CD4-positive, CD25-positive, alpha-beta regulatory T cell (primary cell): Measurements from ENCODE around the gene ERMAP. TPM values are rescaled to one million over a fixed set of nuclear protein-coding genes. Genes with fewer than 3 reads are reported as not detected.
A peak's percentile ranks its signal among the peaks of the same experiment; 100 is the strongest.
"Not testable (repeated sequence)": the region's sequence is repeated elsewhere in the genome, so short reads cannot be mapped to it uniquely, and the experiment has no call there.

ENCODE experiments used
- ATAC-seq, 2 donors: fragments of 150-1000 bp; cut with Tn5 transposase; one replicate each; pipeline ENCODE4 v1.10.0; 2021; ENCODE audit warnings: low read depth in 2 of 2, moderate number of reproducible peaks in 2 of 2, moderate library complexity in 1 of 2
- DNase-seq, 3 donors: peaks; one replicate each; pipeline versions ENCODE4 v3.0.0 to v3.0.0-alpha.2; 2012 to 2022; ENCODE audit warnings: mixed read lengths in 1 of 3
- H3K27ac ChIP-seq: one replicate; pipeline ENCODE4 v1.7.0; 2013; ENCODE audit warnings: mild to moderate bottlenecking, low read length; ENCODE audit not compliant: insufficient read depth, poor library complexity, severe bottlenecking
- H3K27me3 ChIP-seq: one replicate; pipeline ENCODE4 v1.7.0; 2013; ENCODE audit warnings: low read length; ENCODE audit not compliant: control insufficient read depth, insufficient read depth
- H3K36me3 ChIP-seq: one replicate; pipeline ENCODE4 v1.7.0; 2013; ENCODE audit warnings: mild to moderate bottlenecking, low read length, moderate library complexity; ENCODE audit not compliant: control insufficient read depth, insufficient read depth
- H3K4me1 ChIP-seq: 2 replicates; pipeline ENCODE4 v1.7.0; 2013; ENCODE audit warnings: mild to moderate bottlenecking, low read length; ENCODE audit not compliant: insufficient read depth, control insufficient read depth, poor library complexity, severe bottlenecking
- H3K4me3 ChIP-seq: one replicate; pipeline ENCODE4 v1.7.0; 2013; ENCODE audit warnings: low read depth, mild to moderate bottlenecking, low read length, moderate library complexity
- H3K9me3 ChIP-seq, 2 experiments: 1 replicate in 1 of 2; 2 replicates in 1 of 2; pipeline ENCODE4 v1.7.0; 2013; ENCODE audit warnings: low read length in 2 of 2, mild to moderate bottlenecking in 1 of 2, moderate library complexity in 1 of 2; ENCODE audit not compliant: control insufficient read depth in 2 of 2
- H3K27ac Mint-ChIP-seq, 3 donors: one replicate each; pipeline ENCODE4 v1.8.0; 2020 to 2022; ENCODE audit warnings: mild to moderate bottlenecking in 3 of 3, mixed read lengths in 3 of 3, moderate library complexity in 2 of 3
- H3K27me3 Mint-ChIP-seq: one replicate; pipeline ENCODE4 v1.8.0; 2022; ENCODE audit warnings: mild to moderate bottlenecking, mixed read lengths
- H3K36me3 Mint-ChIP-seq: one replicate; pipeline ENCODE4 v1.8.0; 2020; ENCODE audit warnings: mixed read lengths
- H3K4me1 Mint-ChIP-seq, 4 donors: one replicate each; pipeline ENCODE4 v1.8.0; 2020 to 2022; ENCODE audit warnings: mixed read lengths in 4 of 4, mild to moderate bottlenecking in 1 of 4
- H3K4me3 Mint-ChIP-seq, 4 donors: one replicate each; pipeline ENCODE4 v1.8.0; 2020 to 2022; ENCODE audit warnings: mild to moderate bottlenecking in 4 of 4, mixed read lengths in 4 of 4, moderate library complexity in 3 of 4
- H3K9me3 Mint-ChIP-seq, 7 donors: one replicate each; pipeline ENCODE4 v1.8.0; 2020 to 2022; ENCODE audit warnings: mixed read lengths in 7 of 7, mild to moderate bottlenecking in 3 of 7, moderate library complexity in 2 of 7
- polyA plus RNA-seq, 4 donors: library from polyadenylated mRNA; unstranded; fragments of 300-500 nt; fragmentation: Illumina TruSeq; gene quantifications; one replicate each; pipeline ENCODE4 v1.2.3, GENCODE V29; 2021
- total RNA-seq: library from RNA; stranded (reverse); gene quantifications from one replicate; pipeline ENCODE4 v1.2.3, GENCODE V29; 2022

Gene ERMAP
- total and polyA plus RNA-seq, 5 donors from 2014 or later: 2.8 to 4.9 (median 4.0) TPM

- peaks cover 28% of the 10 kb centered on the region for H3K27me3 Mint-ChIP-seq
- no peak for ATAC-seq
- peaks cover 0 to 4% (median 0%) of the 10 kb centered on the region in 4 donors for H3K4me1 Mint-ChIP-seq
- Histone ChIP-seq H3K27ac (no peak overlapping the region), H3K9me3 (peaks cover 0 to 9% of the 10 kb centered on the region in 2 experiments), H3K4me3 (no peak overlapping the region), H3K4me1 (no peaks in the 10 kb centered on the region), H3K36me3 (no peaks in the 10 kb centered on the region), H3K27me3 (peaks cover 16% of the 10 kb centered on the region)
- peaks cover 3% of the 10 kb centered on the region for H3K36me3 Mint-ChIP-seq
- H3K27ac Mint-ChIP-seq: no peak overlapping the region
- no peak for DNase-seq
- no peak overlapping the region for H3K4me3 Mint-ChIP-seq
- peaks cover 3 to 15% (median 10%) of the 10 kb centered on the region in 7 donors for H3K9me3 Mint-ChIP-seq
Observed at GRCh38 chr1:42861014-42861399, 44.1 kb downstream of the ERMAP start.

DNA sequence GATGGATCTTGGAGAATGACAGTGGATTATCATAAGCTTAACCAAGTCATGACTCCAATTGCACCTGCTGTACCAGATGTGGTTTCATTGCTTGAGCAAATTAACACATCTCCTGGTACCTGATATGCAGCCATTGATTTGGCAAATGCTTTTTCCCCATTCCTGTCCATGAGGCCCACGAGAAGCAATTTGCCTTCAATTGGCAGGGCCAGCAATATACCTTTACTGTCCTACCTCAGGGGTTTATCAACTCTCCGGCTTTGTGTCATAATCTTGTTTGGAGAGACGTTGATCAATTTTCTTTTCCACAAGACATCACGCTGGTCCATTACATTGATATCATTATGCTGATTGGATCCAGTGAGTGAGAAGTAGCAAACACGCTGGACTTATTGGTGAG, 49.6 kb downstream of the ERMAP start:
- Mint-ChIP-seq H3K27me3 (peaks cover 42% of the 10 kb centered on the region), H3K9me3 (peaks cover 0 to 7% (median 2%) of the 10 kb centered on the region in 7 donors), H3K27ac (no peak overlapping the region), H3K36me3 (no peaks in the 10 kb centered on the region), H3K4me1 (peaks cover 0 to 2% (median 0%) of the 10 kb centered on the region in 4 donors), H3K4me3 (no peak overlapping the region)
- Histone ChIP-seq H3K27me3 (peaks cover 4% of the 10 kb centered on the region), H3K36me3 (no peaks in the 10 kb centered on the region), H3K4me1 (no peaks in the 10 kb centered on the region), H3K27ac (no peak overlapping the region), H3K4me3 (no peak overlapping the region), H3K9me3 (no peaks in the 10 kb centered on the region)
- ATAC-seq (no peak), DNase-seq (no peak)

GRCh38 chr1:42868466-42868865, 51.5 kb downstream of the ERMAP start:
- not testable (repeated sequence) for H3K4me1 Mint-ChIP-seq, H3K9me3 Mint-ChIP-seq, H3K27me3 ChIP-seq, DNase-seq, H3K27ac Mint-ChIP-seq, ATAC-seq, H3K4me1 ChIP-seq, H3K9me3 ChIP-seq, H3K36me3 Mint-ChIP-seq, H3K4me3 Mint-ChIP-seq, H3K27ac ChIP-seq, H3K36me3 ChIP-seq, H3K4me3 ChIP-seq
- peaks cover 41% of the 10 kb centered on the region for H3K27me3 Mint-ChIP-seq

GRCh38 chr1:42869254-42869653, 52.3 kb downstream of the ERMAP start:
- H3K27ac ChIP-seq, H3K4me1 ChIP-seq, H3K9me3 ChIP-seq, H3K4me3 Mint-ChIP-seq, ATAC-seq, H3K27ac Mint-ChIP-seq, H3K4me3 ChIP-seq, H3K36me3 Mint-ChIP-seq, H3K36me3 ChIP-seq, DNase-seq, H3K9me3 Mint-ChIP-seq, H3K27me3 ChIP-seq, H3K4me1 Mint-ChIP-seq: not testable (repeated sequence)
- peaks cover 44% of the 10 kb centered on the region for H3K27me3 Mint-ChIP-seq

- H3K27ac Mint-ChIP-seq, H3K4me1 ChIP-seq, H3K27ac ChIP-seq, DNase-seq, H3K4me3 ChIP-seq, H3K36me3 ChIP-seq, H3K4me1 Mint-ChIP-seq, H3K36me3 Mint-ChIP-seq, H3K4me3 Mint-ChIP-seq, H3K9me3 ChIP-seq, H3K27me3 ChIP-seq, H3K9me3 Mint-ChIP-seq, ATAC-seq: not testable (repeated sequence)
- H3K27me3 Mint-ChIP-seq: peaks cover 41% of the 10 kb centered on the region
Observed at GRCh38 chr1:42869751-42870150, 52.8 kb downstream of the ERMAP start.

- not testable (repeated sequence) for H3K27me3 ChIP-seq, DNase-seq, H3K4me1 Mint-ChIP-seq, H3K9me3 ChIP-seq, H3K27ac ChIP-seq, H3K36me3 ChIP-seq, H3K4me3 Mint-ChIP-seq, ATAC-seq, H3K27ac Mint-ChIP-seq, H3K4me3 ChIP-seq, H3K36me3 Mint-ChIP-seq, H3K4me1 ChIP-seq, H3K9me3 Mint-ChIP-seq
- peaks cover 44% of the 10 kb centered on the region for H3K27me3 Mint-ChIP-seq
Observed at GRCh38 chr1:42873108-42873507, 56.2 kb downstream of the ERMAP start.

DNA sequence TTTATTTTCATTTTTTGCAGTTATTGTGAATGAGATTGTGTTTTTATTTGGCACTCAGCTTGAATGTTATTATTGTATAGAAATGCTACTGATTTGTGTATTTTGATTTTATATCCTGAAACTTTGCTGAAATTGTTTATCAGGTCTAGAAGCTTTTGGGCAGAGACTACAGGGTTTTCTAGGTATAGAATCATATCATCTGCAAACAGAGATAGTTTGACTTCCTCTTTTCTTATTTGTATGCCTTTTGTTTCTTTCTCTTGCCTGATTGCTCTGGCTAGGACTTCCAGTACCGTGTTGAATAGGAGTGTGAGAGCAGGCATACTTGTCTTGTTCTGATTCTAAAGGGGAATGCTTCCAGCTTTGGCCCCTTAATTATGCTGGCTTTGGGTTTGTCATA, 56.7 kb downstream of the ERMAP start:
- Histone ChIP-seq H3K4me3 (no peak overlapping the region), H3K9me3 (no peaks in the 10 kb centered on the region), H3K4me1 (no peaks in the 10 kb centered on the region), H3K27ac (no peak overlapping the region), H3K27me3 (peaks cover 7% of the 10 kb centered on the region), H3K36me3 (no peaks in the 10 kb centered on the region)
- no peak overlapping the region for H3K4me3 Mint-ChIP-seq
- H3K9me3 Mint-ChIP-seq: peaks cover 0 to 7% (median 1%) of the 10 kb centered on the region in 7 donors
- ATAC-seq: no peak
- H3K36me3 Mint-ChIP-seq: no peaks in the 10 kb centered on the region
- no peak overlapping the region for H3K27ac Mint-ChIP-seq
- peaks cover 0 to 2% (median 0%) of the 10 kb centered on the region in 4 donors for H3K4me1 Mint-ChIP-seq
- DNase-seq: no peak
- H3K27me3 Mint-ChIP-seq: peaks cover 44% of the 10 kb centered on the region

- Histone ChIP-seq H3K4me1 (no peaks in the 10 kb centered on the region), H3K27ac (no peak overlapping the region), H3K27me3 (peaks cover 7% of the 10 kb centered on the region), H3K9me3 (no peaks in the 10 kb centered on the region), H3K36me3 (no peaks in the 10 kb centered on the region), H3K4me3 (no peak overlapping the region)
- Mint-ChIP-seq H3K9me3 (peaks cover 0 to 5% (median 1%) of the 10 kb centered on the region in 7 donors), H3K36me3 (no peaks in the 10 kb centered on the region), H3K27me3 (peaks cover 33% of the 10 kb centered on the region), H3K4me3 (no peak overlapping the region), H3K27ac (peak overlapping the region in 1 of 3 donors; percentile 13), H3K4me1 (peaks cover 0 to 2% (median 0%) of the 10 kb centered on the region in 4 donors)
- ATAC-seq: no peak
- DNase-seq: no peak
Observed at GRCh38 chr1:42876009-42876408, 59.1 kb downstream of the ERMAP start.
